ENCODE data around the gene NLRP11. TPM values are rescaled to one million over a fixed set of nuclear protein-coding genes. Genes with fewer than 3 reads are reported as not detected.

NLRP11 gene
- total and polyA plus RNA-seq, 2 of the 4 experiments (the other 2 are of a cell fraction), result not detected

GRCh38 chr19:55753401-55753800 lies 78.4 kb downstream of the NLRP11 start:
- H3K4me1 ChIP-seq (ENCODE audit: control insufficient read depth, insufficient read depth, low read length), result no peaks in the 10 kb centered on the region
- ATAC-seq (ENCODE audit: low read depth), result no peak
- no peaks in the 10 kb centered on the region for H3K36me3 ChIP-seq (ENCODE audit: control insufficient read depth, insufficient read depth, low read length)
- no peaks in the 10 kb centered on the region for H3K9me1 ChIP-seq (ENCODE audit: insufficient read depth, low read length)
- no peak overlapping the region for H2BK120ac ChIP-seq (ENCODE audit: low read depth, low read length)
- H2AK5ac ChIP-seq (ENCODE audit: low read depth, low read length), result no peak overlapping the region
- DNase-seq, result no peak
- WGBS, 2 experiments (ENCODE audit: extremely low coverage in 2 of 2, insufficient read length in 1 of 2), result no CpG with 5 or more reads among the region's 3 CpGs
- no peak overlapping the region for H3K4me2 ChIP-seq (ENCODE audit: low read depth, low read length)
- H3K79me1 ChIP-seq (ENCODE audit: low read depth in 1 of 2, low read length in 2 of 2), result no peaks in the 10 kb centered on the region
- CTCF ChIA-PET, result no interaction called here
- H3K27ac ChIP-seq (ENCODE audit: insufficient read depth, low read length), result no peak overlapping the region
- no peak overlapping the region for H2AK9ac ChIP-seq (replicated peaks; ENCODE audit: low read depth, low read length, poor library complexity)
- H4K20me1 ChIP-seq (ENCODE audit: insufficient read depth, low read length), result no peaks in the 10 kb centered on the region
- no peak overlapping the region for H3K9ac ChIP-seq (ENCODE audit: low read depth, low read length)
- no peak overlapping the region for H3K4ac ChIP-seq (ENCODE audit: low read depth, low read length)
- no peak overlapping the region for H4K5ac ChIP-seq (ENCODE audit: low read depth, low read length)
- H2BK15ac ChIP-seq (ENCODE audit: low read depth, low read length), result no peak overlapping the region
- H2BK20ac ChIP-seq (ENCODE audit: low read depth, low read length), result no peak overlapping the region
- H2BK5ac ChIP-seq (ENCODE audit: low read depth, low read length, poor library complexity, severe bottlenecking), result no peak overlapping the region
- intact Hi-C loops (cut with micrococcal nuclease) (no loop called here), dilution Hi-C loops (cut with HindIII; ENCODE audit: low sequenced_read_pairs, unreplicated experiment) (no loop called here), in situ Hi-C loops (cut with MboI; ENCODE audit: low sequenced_read_pairs) (no loop called here)
- no peak overlapping the region for H2AFZ ChIP-seq (replicated peaks; ENCODE audit: low read length, poor library complexity)
- no TSS peak for BruUV-seq (replicated peaks)
- H4K91ac ChIP-seq (ENCODE audit: insufficient read depth, low read depth, low read length), result no peak overlapping the region
- no peak overlapping the region for H3K4me3 ChIP-seq (ENCODE audit: insufficient read depth, low read depth, low read length)
- no peak overlapping the region for H4K8ac ChIP-seq (ENCODE audit: low read depth in 2 of 2, low read length in 2 of 2)
- no peak overlapping the region for H3K14ac ChIP-seq (replicated peaks; ENCODE audit: low read depth, low read length)
- TF ChIP-seq ELK1 (IDR thresholded peaks at IDR 0.05; ENCODE audit: borderline replicate concordance, low read depth, low read length), result no peak
- TF ChIP-seq CEBPB (IDR thresholded peaks at IDR 0.05; ENCODE audit: low read depth, low read length), result no peak
- TF ChIP-seq MAZ (IDR thresholded peaks at IDR 0.05; ENCODE audit: borderline replicate concordance, low read depth, low read length), result no peak
- H3K23ac ChIP-seq (ENCODE audit: low read depth, low read length), result no peak overlapping the region
- peaks cover 7% of the 10 kb centered on the region for H3K9me3 ChIP-seq (ENCODE audit: control insufficient read depth, insufficient read depth, low read length)
- POLR2A ChIA-PET (ENCODE audit: unreplicated experiment), result no interaction called here
- H3K18ac ChIP-seq (ENCODE audit: low read depth, low read length), result no peak overlapping the region
- no peak overlapping the region for H3K56ac ChIP-seq (ENCODE audit: extremely low read depth, insufficient read depth, low read length)
- no peaks in the 10 kb centered on the region for H3K27me3 ChIP-seq (ENCODE audit: control insufficient read depth, insufficient read depth, low read length)

All from IMR-90 (cell line).